Heart right ventricle (tissue), 16 donors: ENCODE data around the gene AKT3. TPM values are rescaled to one million over a fixed set of nuclear protein-coding genes. Genes with fewer than 3 reads are reported as not detected.

Experiments
- ATAC-seq, 8 donors: fragments of 200-7000 bp; cut with Tn5 transposase; one replicate each; pipeline ENCODE4 v1.9.1; 2020; ENCODE audit warnings: mild to moderate bottlenecking in 8 of 8, moderate library complexity in 8 of 8, moderate number of reproducible peaks in 1 of 8
- DNase-seq, 2 donors: peaks; one replicate each; pipeline ENCODE4 v3.0.0-alpha.2; 2020
- H3K27ac ChIP-seq, 10 donors: fragments of 200-600 bp; sonication (generic) in 2 of 10; one replicate each; pipeline versions ENCODE4 v1.5.0 to v1.8.0; 2020 to 2022; ENCODE audit warnings: mild to moderate bottlenecking in 3 of 10
- H3K27me3 ChIP-seq, 7 donors: fragments of 200-600 bp; one replicate each; pipeline ENCODE4 v1.8.0; 2021 to 2022; ENCODE audit warnings: mild to moderate bottlenecking in 2 of 7
- H3K36me3 ChIP-seq, 9 donors: fragments of 200-600 bp; sonication (generic) in 1 of 9; one replicate each; pipeline versions ENCODE4 v1.5.0 to v1.8.0; 2020 to 2022; ENCODE audit warnings: mild to moderate bottlenecking in 2 of 9
- H3K4me1 ChIP-seq, 9 donors: fragments of 200-600 bp; sonication (generic) in 1 of 9; one replicate each; pipeline versions ENCODE4 v1.5.0 to v1.8.0; 2020 to 2022; ENCODE audit warnings: mild to moderate bottlenecking in 4 of 9
- H3K4me3 ChIP-seq, 10 donors: fragments of 200-600 bp; sonication (generic) in 2 of 10; one replicate each; pipeline versions ENCODE4 v1.5.0 to v1.8.0; 2020 to 2022; ENCODE audit warnings: mild to moderate bottlenecking in 7 of 10, moderate library complexity in 2 of 10
- H3K9me3 ChIP-seq, 11 donors: fragments of 200-600 bp in 10 of 11; sonication (generic) in 2 of 11; one replicate each; pipeline versions ENCODE4 v1.5.0 to v1.8.0; 2013 to 2022; ENCODE audit warnings: mild to moderate bottlenecking in 2 of 11, control low read depth in 1 of 11, moderate library complexity in 1 of 11
- WGBS, 2 donors: extraction: QIAGEN DNeasy Blood & Tissue Kit; methylation state at CpG; one replicate each; pipeline ENCODE4 v1.1.7; 2013; ENCODE audit warnings: inconsistent platforms in 1 of 2; 5-methylcytosine and 5-hydroxymethylcytosine counted together
- intact Hi-C, 10 donors: fragments of 100-400 bp; cut with DNase I; formaldehyde crosslinking; loops; one replicate each; pipeline versions ENCODE4 v1.11.1 to v1.14.2; 2022
- polyA plus RNA-seq, 2 donors: library from polyadenylated mRNA; stranded (reverse); fragments of 200-250 nt; gene quantifications; one replicate each; pipeline ENCODE4 v1.2.3, GENCODE V29; 2013
- total RNA-seq, 10 donors: library from RNA; stranded (reverse); fragmentation: NEBNext Ultra II Directional in 3 of 10; extraction: Animal tissue kit (Norgen Biotek cat#: 25700) in 3 of 10; gene quantifications; one replicate each; pipeline versions ENCODE4 v1.2.1 to v1.2.4, GENCODE V29; 2021 to 2023
- TF ChIP-seq, protein P1 (sequence below), 9 donors: fragments of 200-600 bp; sonication (generic) in 2 of 9; IDR thresholded peaks; one replicate each; pipeline versions ENCODE4 v1.5.0 to v1.8.0; 2021 to 2022; ENCODE audit warnings: antibody characterized with exemption in 9 of 9, mild to moderate bottlenecking in 5 of 9, moderate library complexity in 1 of 9
- donor health status: Arrhythmogenic right ventricular cardiomyopathy.
- donor health status: ischemic (EF 13 %, LVEDD 7.1; RV severe dilation, severe dysfunction).
- donor health status: healthy with polysubstance abuse.
- donor health status: DM: no; HTN: yes; CAD: no.
- donor health status: DM: no; HTN: no; CAD: no.
- donor health status: ischemic (EF 25% LVEDD 6.9; RV normal size, moderate dysfunction).
- donor health status: ischemic (EF 25% LVEDD 5.7; RV mildly dilated, moderate dysfunction).
- donor health status: healthy.
- donor health status: DM: yes; HTN: yes; CAD: no.
- donor health status: Ischemic cardiomyopathy.
- donor health status: ischemic (EF 35%, LVEDD 5.7; RV mildly dilated, moderate dysfunction).
- donor health status: nonischemic (EF 11% LVEDD 7.7; RV severe dilation, severe dysfunction).
- donor health status: DM: yes; HTN: yes; CAD: no.
- donor health status: PGD.
- donor health status: ischemic (EF 29% LVEDD 5.4; RV normal size, mild dysfunction).
- donor health status: nonischemic (EF 23%, LVEDD 6.1; RV moderate dilation, normal function).

The AKT3 gene
- total and polyA plus RNA-seq, 12 donors = 6.5 to 27.6 (median 17.7) TPM

DNA sequence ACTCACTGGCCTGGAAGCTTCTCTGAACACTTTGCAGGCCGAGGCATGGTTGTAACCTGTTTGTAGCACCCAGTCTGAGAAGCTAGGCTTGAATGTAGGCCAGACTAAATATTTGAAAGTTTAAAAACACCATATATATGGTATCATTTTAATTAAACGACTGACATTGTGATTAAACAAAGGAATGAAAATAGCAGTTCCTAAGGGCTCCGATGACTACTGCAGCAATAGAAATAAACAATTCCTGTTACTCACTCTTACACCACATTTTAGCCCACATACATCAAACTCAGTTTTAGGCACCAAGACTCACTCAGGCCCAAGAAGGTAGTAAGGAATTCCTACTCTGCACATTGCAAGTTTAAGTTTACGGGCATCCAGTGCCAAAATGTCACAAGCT is 281.2 kb downstream of the AKT3 start:
- no peak overlapping the region for H3K27ac ChIP-seq
- peaks cover 0 to 42% (median 0%) of the 10 kb centered on the region in 9 donors for H3K36me3 ChIP-seq
- H3K4me1 ChIP-seq = no peaks in the 10 kb centered on the region
- intact Hi-C loops = no loop called here
- no peaks in the 10 kb centered on the region for H3K27me3 ChIP-seq
- H3K4me3 ChIP-seq = no peak overlapping the region
- ATAC-seq (no peak), DNase-seq (no peak)
- TF ChIP-seq, protein P1, sequence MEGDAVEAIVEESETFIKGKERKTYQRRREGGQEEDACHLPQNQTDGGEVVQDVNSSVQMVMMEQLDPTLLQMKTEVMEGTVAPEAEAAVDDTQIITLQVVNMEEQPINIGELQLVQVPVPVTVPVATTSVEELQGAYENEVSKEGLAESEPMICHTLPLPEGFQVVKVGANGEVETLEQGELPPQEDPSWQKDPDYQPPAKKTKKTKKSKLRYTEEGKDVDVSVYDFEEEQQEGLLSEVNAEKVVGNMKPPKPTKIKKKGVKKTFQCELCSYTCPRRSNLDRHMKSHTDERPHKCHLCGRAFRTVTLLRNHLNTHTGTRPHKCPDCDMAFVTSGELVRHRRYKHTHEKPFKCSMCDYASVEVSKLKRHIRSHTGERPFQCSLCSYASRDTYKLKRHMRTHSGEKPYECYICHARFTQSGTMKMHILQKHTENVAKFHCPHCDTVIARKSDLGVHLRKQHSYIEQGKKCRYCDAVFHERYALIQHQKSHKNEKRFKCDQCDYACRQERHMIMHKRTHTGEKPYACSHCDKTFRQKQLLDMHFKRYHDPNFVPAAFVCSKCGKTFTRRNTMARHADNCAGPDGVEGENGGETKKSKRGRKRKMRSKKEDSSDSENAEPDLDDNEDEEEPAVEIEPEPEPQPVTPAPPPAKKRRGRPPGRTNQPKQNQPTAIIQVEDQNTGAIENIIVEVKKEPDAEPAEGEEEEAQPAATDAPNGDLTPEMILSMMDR (IDR thresholded peaks at IDR 0.05) = no peak
- no peaks in the 10 kb centered on the region for H3K9me3 ChIP-seq
- WGBS, 2 donors = 89 to 95% methylated on average over 4 of the region's 4 CpGs

DNA sequence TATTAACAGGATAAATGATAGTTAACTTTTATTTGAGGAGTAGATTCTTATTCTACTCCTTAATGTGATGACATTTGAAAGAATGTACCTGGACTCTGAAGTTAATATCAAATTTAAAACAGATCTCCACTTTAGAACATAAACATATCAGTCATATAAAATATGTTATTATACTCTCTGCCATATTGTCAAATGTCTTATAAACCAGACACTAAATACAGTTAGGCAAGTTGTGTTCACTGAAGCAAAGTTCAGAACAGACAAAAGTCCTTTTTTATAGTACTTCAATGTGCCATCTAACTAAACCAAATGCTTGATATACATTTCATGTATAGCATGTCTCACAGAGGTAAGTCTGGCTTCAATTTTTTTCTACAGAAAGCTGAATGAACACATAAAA is 285.2 kb downstream of the AKT3 start:
- H3K4me1 ChIP-seq = no peaks in the 10 kb centered on the region
- no peak for DNase-seq
- ATAC-seq = no peak
- no peak overlapping the region for H3K4me3 ChIP-seq
- intact Hi-C loops = no loop called here
- TF ChIP-seq, protein P1 (IDR thresholded peaks at IDR 0.05) = no peak
- peaks cover 0 to 50% (median 11%) of the 10 kb centered on the region in 9 donors for H3K36me3 ChIP-seq
- H3K9me3 ChIP-seq = peaks cover 0 to 12% (median 5%) of the 10 kb centered on the region in 11 donors
- no peak overlapping the region for H3K27ac ChIP-seq
- no peaks in the 10 kb centered on the region for H3K27me3 ChIP-seq

DNA sequence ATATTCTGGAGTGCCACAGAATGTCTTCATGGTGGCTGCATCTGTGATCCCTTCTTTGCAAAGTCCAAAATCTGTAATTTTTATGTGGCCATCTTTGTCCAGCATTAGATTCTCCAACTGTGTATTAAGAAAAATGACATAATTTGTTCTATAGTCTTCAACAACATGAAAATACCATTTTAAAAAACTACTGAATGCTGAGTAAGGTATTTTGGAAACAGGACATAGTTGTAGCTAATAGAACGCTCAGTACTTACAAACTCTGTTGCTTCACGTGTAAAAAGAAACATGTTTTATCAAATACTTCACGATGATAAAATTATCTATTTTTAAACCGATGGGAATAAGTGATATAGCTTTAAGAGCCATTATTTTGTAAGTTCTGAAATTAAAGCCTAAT is 286.3 kb downstream of the AKT3 start:
- DNase-seq = no peak
- Histone ChIP-seq H3K27me3 (no peaks in the 10 kb centered on the region), H3K9me3 (peaks cover 0 to 12% (median 5%) of the 10 kb centered on the region in 11 donors), H3K4me3 (no peak overlapping the region), H3K27ac (no peak overlapping the region), H3K36me3 (peaks cover 0 to 45% (median 11%) of the 10 kb centered on the region in 9 donors), H3K4me1 (no peaks in the 10 kb centered on the region)
- WGBS, 2 donors = 70% methylated on average over 4 of the region's 4 CpGs
- intact Hi-C loops = no loop called here
- TF ChIP-seq, protein P1 (IDR thresholded peaks at IDR 0.05) = no peak
- ATAC-seq = no peak

DNA sequence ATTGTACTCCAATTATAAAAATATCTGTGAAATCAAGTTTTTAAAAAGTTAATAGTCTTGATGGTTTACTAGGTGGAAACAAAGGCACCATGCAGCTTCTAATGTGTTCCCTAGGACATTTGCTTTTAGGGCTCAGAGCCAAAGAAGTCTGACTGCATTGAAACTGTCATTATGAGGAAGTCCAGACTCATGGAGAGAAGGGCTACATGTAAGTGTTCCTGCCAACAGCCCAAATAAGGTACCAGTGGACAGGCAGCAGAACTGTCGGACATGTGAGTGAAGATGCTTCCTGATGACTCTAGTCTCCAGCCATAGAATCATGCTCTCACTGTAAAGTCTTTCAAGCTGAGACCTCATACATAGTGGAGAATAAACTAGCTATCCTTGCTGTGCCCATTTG is 287.6 kb downstream of the AKT3 start:
- H3K9me3 ChIP-seq = peaks cover 0 to 12% (median 5%) of the 10 kb centered on the region in 11 donors
- no peak overlapping the region for H3K4me3 ChIP-seq
- H3K36me3 ChIP-seq = peaks cover 0 to 45% (median 11%) of the 10 kb centered on the region in 9 donors
- H3K27me3 ChIP-seq = no peaks in the 10 kb centered on the region
- ATAC-seq = peak in 7 of 8 donors; percentile 20 to 85 (median 53)
- WGBS, 2 donors = 59 to 60% methylated on average over 1 of the region's 1 CpG
- no peaks in the 10 kb centered on the region for H3K4me1 ChIP-seq
- peak in 1 of 2 donors; percentile 10 for DNase-seq
- TF ChIP-seq, protein P1 (IDR thresholded peaks at IDR 0.05) = no peak
- intact Hi-C loops = no loop called here
- no peak overlapping the region for H3K27ac ChIP-seq
